Cardiac fibroblast (primary cell): ENCODE results near the gene CD3D.

Experiments
- DNase-seq, 2 donors: peaks; one replicate each; pipeline versions ENCODE4 v3.0.0 to v3.0.0-alpha.2; 2010; ENCODE audit warnings: low read depth in 2 of 2
- H3K4me3 ChIP-seq, 2 donors: replicated peaks in 1 of 2; 1 replicate in 1 of 2; 2 replicates in 1 of 2; pipeline ENCODE4 v1.5.1; 2011; ENCODE audit warnings: low read depth in 2 of 2, low read length in 2 of 2, mild to moderate bottlenecking in 2 of 2, moderate library complexity in 1 of 2
- CTCF ChIP-seq: IDR thresholded peaks from one replicate; pipeline ENCODE4 v1.5.1; 2011; ENCODE audit warnings: low read depth, mild to moderate bottlenecking, low read length, inconsistent platforms

Gene CD3D

GRCh38 chr11:118306556-118306955, 35.9 kb downstream of the CD3D start:
- DNase-seq: no peak
- no peak overlapping the region for H3K4me3 ChIP-seq
- TF ChIP-seq CTCF: no peak

- TF ChIP-seq CTCF: no peak
- no peak overlapping the region for H3K4me3 ChIP-seq
- DNase-seq: no peak
Measured at GRCh38 chr11:118305726-118306125, 36.8 kb downstream of the CD3D start.

- H3K4me3 ChIP-seq: no peak within 1 kb of the TSS
- no peak for DNase-seq
- TF ChIP-seq CTCF: no peak
Measured at GRCh38 chr11:118304568-118305248, 37.8 kb downstream of the CD3D start, which contains the start of gene CD3E. CD3E (plus strand) TSS chr11:118304730; CDS start chr11:118304953, 223 bp downstream.

- no peak overlapping the region for H3K4me3 ChIP-seq
- DNase-seq: no peak
Measured at GRCh38 chr11:118304227-118304567, 38.3 kb downstream of the CD3D start.

GRCh38 chr11:118301600-118302195, 40.8 kb downstream of the CD3D start:
- TF ChIP-seq CTCF: no peak
- DNase-seq: no peak
- H3K4me3 ChIP-seq: no peak overlapping the region

More at GRCh38 chr11:118304227-118304567, 38.3 kb downstream of the CD3D start:
- no peak for TF ChIP-seq CTCF

GRCh38 chr11:118295815-118296454, 46.6 kb downstream of the CD3D start:
- no peak overlapping the region for H3K4me3 ChIP-seq
- peak; percentile 27 to 59 for DNase-seq
- TF ChIP-seq CTCF: peak; percentile 66
